Erythroblast (primary cell): ENCODE data around the gene SLC35E3.

Experiments
- GATA1 ChIP-seq: IDR thresholded peaks from 2 replicates; pipeline ENCODE4 v1.6.1; 2011; ENCODE audit warnings: low read depth, mild to moderate bottlenecking, control low read depth, low read length, moderate library complexity
- POLR2A ChIP-seq: IDR thresholded peaks from 2 replicates; pipeline ENCODE4 v1.6.1; 2011; ENCODE audit warnings: mild to moderate bottlenecking, low read length

GRCh38 chr12:68781728-68782127 lies 35.8 kb downstream of the SLC35E3 start:
- no peak for TF ChIP-seq POLR2A
- no peak for TF ChIP-seq GATA1
